B cell (primary cell): ENCODE measurements around the gene KRT4.

Experiments used
- EZH2 ChIP-seq: IDR thresholded peaks from 2 replicates; pipeline ENCODE4 v1.6.1; 2012; ENCODE audit warnings: borderline replicate concordance, low read depth, mild to moderate bottlenecking, moderate library complexity, low read length; ENCODE audit not compliant: insufficient read depth, poor library complexity, severe bottlenecking
- TF ChIP-seq, protein P1 (sequence below): fragments of 200-600 bp; IDR thresholded peaks from one replicate; pipeline ENCODE4 v1.8.0; 2022; ENCODE audit warnings: antibody characterized with exemption, mild to moderate bottlenecking

DNA sequence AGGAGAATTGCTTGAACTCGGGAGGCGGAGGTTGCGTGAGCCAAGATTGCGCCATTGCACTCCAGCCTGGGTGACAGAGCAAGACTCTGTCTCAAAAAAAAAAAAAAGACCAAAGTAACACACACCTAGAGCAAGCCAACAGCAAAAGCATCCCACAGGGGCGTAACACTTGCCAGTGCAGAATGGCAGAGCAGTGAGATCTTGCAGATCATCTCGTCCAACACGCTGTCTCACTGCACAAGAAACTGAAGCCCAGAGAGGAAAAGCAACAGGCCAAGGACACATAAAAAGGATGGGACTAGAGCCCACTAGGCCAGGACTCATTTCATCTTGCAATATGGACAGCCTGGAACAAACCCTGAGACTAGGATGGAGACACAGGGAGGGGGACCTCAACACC lies 47.6 kb upstream of the KRT4 start:
- TF ChIP-seq, protein P1, sequence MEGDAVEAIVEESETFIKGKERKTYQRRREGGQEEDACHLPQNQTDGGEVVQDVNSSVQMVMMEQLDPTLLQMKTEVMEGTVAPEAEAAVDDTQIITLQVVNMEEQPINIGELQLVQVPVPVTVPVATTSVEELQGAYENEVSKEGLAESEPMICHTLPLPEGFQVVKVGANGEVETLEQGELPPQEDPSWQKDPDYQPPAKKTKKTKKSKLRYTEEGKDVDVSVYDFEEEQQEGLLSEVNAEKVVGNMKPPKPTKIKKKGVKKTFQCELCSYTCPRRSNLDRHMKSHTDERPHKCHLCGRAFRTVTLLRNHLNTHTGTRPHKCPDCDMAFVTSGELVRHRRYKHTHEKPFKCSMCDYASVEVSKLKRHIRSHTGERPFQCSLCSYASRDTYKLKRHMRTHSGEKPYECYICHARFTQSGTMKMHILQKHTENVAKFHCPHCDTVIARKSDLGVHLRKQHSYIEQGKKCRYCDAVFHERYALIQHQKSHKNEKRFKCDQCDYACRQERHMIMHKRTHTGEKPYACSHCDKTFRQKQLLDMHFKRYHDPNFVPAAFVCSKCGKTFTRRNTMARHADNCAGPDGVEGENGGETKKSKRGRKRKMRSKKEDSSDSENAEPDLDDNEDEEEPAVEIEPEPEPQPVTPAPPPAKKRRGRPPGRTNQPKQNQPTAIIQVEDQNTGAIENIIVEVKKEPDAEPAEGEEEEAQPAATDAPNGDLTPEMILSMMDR, result no peak
- TF ChIP-seq EZH2, result no peak
